Naive B cell (primary cell): ENCODE data around the gene MICAL3. TPM values are rescaled to one million over a fixed set of nuclear protein-coding genes. Genes with fewer than 3 reads are reported as not detected.
A peak's percentile ranks its signal among the peaks of the same experiment; 100 is the strongest.
"Not testable (repeated sequence)": the region's sequence is repeated elsewhere in the genome, so short reads cannot be mapped to it uniquely, and the experiment has no call there.

Source experiments
- ATAC-seq, 2 donors: fragments of 150-1000 bp; cut with Tn5 transposase; 2 replicates each; pipeline ENCODE4 v1.10.0; 2021; ENCODE audit warnings: low read depth in 2 of 2, mild to moderate bottlenecking in 2 of 2, moderate library complexity in 2 of 2
- DNase-seq: peaks from one replicate; pipeline ENCODE4 v3.0.0; 2022
- H3K27ac Mint-ChIP-seq, 6 donors: one replicate each; pipeline ENCODE4 v1.8.0; 2020 to 2022; ENCODE audit warnings: mild to moderate bottlenecking in 6 of 6, mixed read lengths in 6 of 6, moderate library complexity in 5 of 6, inconsistent platforms in 2 of 6
- H3K27me3 Mint-ChIP-seq, 3 donors: one replicate each; pipeline ENCODE4 v1.8.0; 2021 to 2022; ENCODE audit warnings: mixed read lengths in 3 of 3, mild to moderate bottlenecking in 1 of 3
- H3K36me3 Mint-ChIP-seq, 2 donors: one replicate each; pipeline ENCODE4 v1.8.0; 2020 to 2022; ENCODE audit warnings: mixed read lengths in 2 of 2, inconsistent platforms in 1 of 2, mild to moderate bottlenecking in 1 of 2
- H3K4me1 Mint-ChIP-seq, 3 donors: one replicate each; pipeline ENCODE4 v1.8.0; 2020 to 2022; ENCODE audit warnings: mixed read lengths in 3 of 3, inconsistent platforms in 1 of 3, mild to moderate bottlenecking in 1 of 3, moderate library complexity in 1 of 3
- H3K4me3 Mint-ChIP-seq, 8 donors: one replicate each; pipeline ENCODE4 v1.8.0; 2020 to 2022; ENCODE audit warnings: mild to moderate bottlenecking in 8 of 8, mixed read lengths in 8 of 8, moderate library complexity in 8 of 8, inconsistent platforms in 2 of 8
- H3K9me3 Mint-ChIP-seq, 7 donors: one replicate each; pipeline ENCODE4 v1.8.0; 2020 to 2022; ENCODE audit warnings: mixed read lengths in 7 of 7, mild to moderate bottlenecking in 5 of 7, inconsistent platforms in 2 of 7, moderate library complexity in 1 of 7
- polyA plus RNA-seq, 6 donors: library from polyadenylated mRNA; unstranded; fragments of 300-500 nt; fragmentation: Illumina TruSeq; gene quantifications; one replicate each; pipeline ENCODE4 v1.2.3, GENCODE V29; 2021; ENCODE audit warnings: low read depth in 6 of 6

MICAL3 gene
- polyA plus RNA-seq, result 10 to 100 TPM; 10.9 to 28.0 (median 15.6) TPM

GRCh38 chr22:18024276-18024939 is at the start of gene MICAL3:
Gene MICAL3, minus strand, starts transcription at chr22:18024561. Its CDS starts 117,749 bp downstream, at chr22:17906812.
- ATAC-seq (peak; percentile 92), DNase-seq (peak; percentile 80)
- H3K27me3 Mint-ChIP-seq, result no peaks in the 10 kb centered on the region
- peak within 1 kb of the TSS; percentile 83 to 91 (median 87) for H3K27ac Mint-ChIP-seq
- H3K9me3 Mint-ChIP-seq, result no peaks in the 10 kb centered on the region
- H3K36me3 Mint-ChIP-seq, result no peaks in the 10 kb centered on the region
- H3K4me3 Mint-ChIP-seq, result peak within 1 kb of the TSS; percentile 96 to 100 (median 98)
- H3K4me1 Mint-ChIP-seq, result peaks cover 18 to 39% (median 30%) of the 10 kb centered on the region in 3 donors

- ATAC-seq, H3K4me3 Mint-ChIP-seq, H3K36me3 Mint-ChIP-seq, H3K27me3 Mint-ChIP-seq, H3K27ac Mint-ChIP-seq, DNase-seq, H3K9me3 Mint-ChIP-seq: not testable (repeated sequence)
- H3K4me1 Mint-ChIP-seq, result peaks cover 28 to 75% (median 36%) of the 10 kb centered on the region in 3 donors
Measured at GRCh38 chr22:18073927-18074326, 49.6 kb upstream of the MICAL3 start.

- H3K9me3 Mint-ChIP-seq, result no peaks in the 10 kb centered on the region
- ATAC-seq (no peak), DNase-seq (no peak)
- H3K36me3 Mint-ChIP-seq, result no peaks in the 10 kb centered on the region
- peaks cover 30 to 75% (median 37%) of the 10 kb centered on the region in 3 donors for H3K4me1 Mint-ChIP-seq
- no peaks in the 10 kb centered on the region for H3K27me3 Mint-ChIP-seq
- no peak overlapping the region for H3K4me3 Mint-ChIP-seq
- peak overlapping the region in 3 of 6 donors; percentile 42 to 79 (median 51) for H3K27ac Mint-ChIP-seq
Measured at GRCh38 chr22:18073467-18073866, 49.1 kb upstream of the MICAL3 start.

GRCh38 chr22:18071968-18072310 is 47.6 kb upstream of the MICAL3 start:
- H3K27ac Mint-ChIP-seq, result peak overlapping the region in 5 of 6 donors; percentile 84 to 96 (median 89)

DNA sequence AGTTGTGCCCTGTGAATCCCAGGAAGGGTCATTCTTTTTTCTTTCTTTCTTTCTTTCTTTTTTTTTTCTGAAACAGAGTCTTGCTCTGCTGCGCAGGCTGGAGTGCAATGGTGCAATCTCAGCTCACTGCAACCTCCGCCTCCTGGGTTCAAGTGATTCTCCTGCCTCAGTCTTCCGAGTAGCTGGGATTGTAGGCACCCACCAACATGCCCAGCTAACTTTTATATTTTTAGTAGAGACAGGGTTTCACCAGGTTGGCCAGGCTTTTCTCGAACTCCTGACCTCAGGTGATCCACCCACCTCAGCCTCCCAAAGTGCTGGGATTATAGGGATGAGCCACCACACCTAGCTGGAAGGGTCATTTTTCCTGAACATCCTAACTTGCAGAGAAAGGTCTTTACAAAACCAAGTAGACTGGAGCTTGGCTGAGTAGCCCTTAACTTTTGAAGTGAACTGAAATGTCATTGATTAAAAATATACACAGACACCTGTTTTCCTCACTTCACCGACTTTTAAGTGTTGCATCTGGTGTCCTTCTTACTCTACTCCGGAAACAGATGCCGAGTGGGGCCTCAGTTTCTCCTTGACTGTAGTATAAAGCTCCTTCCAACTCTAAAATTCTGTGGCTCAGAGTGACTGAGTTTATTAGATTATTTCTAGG is 47.1 kb upstream of the MICAL3 start:
- H3K27ac Mint-ChIP-seq, result peak overlapping the region; percentile 54 to 96 (median 88)
- peaks cover 40 to 80% (median 48%) of the 10 kb centered on the region in 3 donors for H3K4me1 Mint-ChIP-seq
- peak overlapping the region; percentile 17 to 89 (median 66) for H3K4me3 Mint-ChIP-seq
- not testable (repeated sequence) for H3K9me3 Mint-ChIP-seq, H3K36me3 Mint-ChIP-seq, DNase-seq, H3K27me3 Mint-ChIP-seq
- ATAC-seq, result peak; percentile 33 to 57

More at GRCh38 chr22:18071968-18072310, 47.6 kb upstream of the MICAL3 start:
- DNase-seq (no peak), ATAC-seq (no peak)
- no peaks in the 10 kb centered on the region for H3K9me3 Mint-ChIP-seq
- no peaks in the 10 kb centered on the region for H3K27me3 Mint-ChIP-seq
- H3K4me3 Mint-ChIP-seq, result peak overlapping the region; percentile 17 to 89 (median 66)
- H3K4me1 Mint-ChIP-seq, result peaks cover 40 to 79% (median 49%) of the 10 kb centered on the region in 3 donors
- H3K36me3 Mint-ChIP-seq, result no peaks in the 10 kb centered on the region

GRCh38 chr22:18070556-18071306 is 46.4 kb upstream of the MICAL3 start:
- Mint-ChIP-seq H3K27ac (peak overlapping the region in 5 of 6 donors; percentile 51 to 89 (median 88)), H3K9me3 (no peaks in the 10 kb centered on the region), H3K27me3 (no peaks in the 10 kb centered on the region), H3K36me3 (no peaks in the 10 kb centered on the region), H3K4me3 (peak overlapping the region in 6 of 8 donors; percentile 17 to 89 (median 66)), H3K4me1 (peaks cover 47 to 81% (median 49%) of the 10 kb centered on the region in 3 donors)
- ATAC-seq, result no peak
- no peak for DNase-seq

DNA sequence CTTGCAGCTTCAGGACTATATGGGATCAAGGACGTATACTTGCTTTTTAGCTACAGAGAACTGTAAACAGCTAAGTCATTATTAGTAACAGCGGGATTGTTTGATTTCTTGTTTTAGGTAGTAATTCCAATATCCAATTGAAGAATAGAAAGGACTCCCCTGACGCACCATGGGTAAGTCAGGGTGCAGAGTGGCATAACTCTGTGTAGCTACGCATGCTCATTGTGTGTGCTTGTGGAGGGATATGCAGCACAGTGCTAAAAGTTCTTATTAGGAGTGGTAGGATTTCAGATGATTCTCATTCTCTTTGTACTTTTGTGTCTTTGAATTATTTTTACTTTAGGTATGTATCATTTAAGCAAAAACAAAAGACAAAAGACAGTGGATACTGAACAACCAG is 45.7 kb upstream of the MICAL3 start:
- Mint-ChIP-seq H3K9me3 (no peaks in the 10 kb centered on the region), H3K4me1 (peaks cover 54 to 83% (median 54%) of the 10 kb centered on the region in 3 donors), H3K36me3 (no peaks in the 10 kb centered on the region), H3K4me3 (peak overlapping the region in 2 of 8 donors; percentile 24 to 33), H3K27ac (peak overlapping the region in 2 of 6 donors; percentile 28 to 89), H3K27me3 (no peaks in the 10 kb centered on the region)
- ATAC-seq (no peak), DNase-seq (no peak)

DNA sequence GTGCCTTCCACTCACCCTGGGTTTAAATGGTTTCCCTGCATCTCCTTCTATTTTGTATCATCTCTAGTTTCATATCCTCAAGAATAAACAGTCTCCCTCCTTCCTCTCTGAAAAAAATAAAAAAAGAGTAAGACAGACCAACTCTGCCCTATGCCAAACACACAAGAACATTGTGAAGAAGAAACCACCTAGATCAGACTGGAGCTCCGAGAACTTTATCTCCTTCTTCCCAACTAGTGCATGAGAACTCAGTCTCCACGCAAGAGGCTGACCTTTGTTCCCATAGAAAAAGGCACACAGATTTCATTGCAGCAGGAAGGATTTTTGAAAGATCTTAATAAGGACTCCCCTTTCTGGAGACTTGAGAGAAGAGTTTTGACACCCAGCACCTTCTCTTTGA is 44.7 kb upstream of the MICAL3 start:
- no peaks in the 10 kb centered on the region for H3K9me3 Mint-ChIP-seq
- DNase-seq (no peak), ATAC-seq (no peak)
- H3K27me3 Mint-ChIP-seq, result no peaks in the 10 kb centered on the region
- no peaks in the 10 kb centered on the region for H3K36me3 Mint-ChIP-seq
- peak overlapping the region in 2 of 8 donors; percentile 11 to 15 for H3K4me3 Mint-ChIP-seq
- H3K4me1 Mint-ChIP-seq, result peaks cover 63 to 92% (median 63%) of the 10 kb centered on the region in 3 donors
- peak overlapping the region in 5 of 6 donors; percentile 23 to 71 (median 67) for H3K27ac Mint-ChIP-seq

- Mint-ChIP-seq H3K27me3 (no peaks in the 10 kb centered on the region), H3K4me1 (peaks cover 63 to 92% (median 68%) of the 10 kb centered on the region in 3 donors), H3K4me3 (peak overlapping the region in 3 of 8 donors; percentile 11 to 83 (median 55)), H3K36me3 (no peaks in the 10 kb centered on the region), H3K27ac (peak overlapping the region in 5 of 6 donors; percentile 65 to 71 (median 67)), H3K9me3 (no peaks in the 10 kb centered on the region)
- ATAC-seq (no peak), DNase-seq (no peak)
Measured at GRCh38 chr22:18068381-18068988, 44.1 kb upstream of the MICAL3 start.

GRCh38 chr22:18067548-18068341 is 43.4 kb upstream of the MICAL3 start:
- ATAC-seq (no peak), DNase-seq (no peak)
- peak overlapping the region in 7 of 8 donors; percentile 10 to 85 (median 70) for H3K4me3 Mint-ChIP-seq
- H3K4me1 Mint-ChIP-seq, result peaks cover 63 to 90% (median 68%) of the 10 kb centered on the region in 3 donors
- H3K9me3 Mint-ChIP-seq, result no peaks in the 10 kb centered on the region
- H3K36me3 Mint-ChIP-seq, result no peaks in the 10 kb centered on the region
- no peaks in the 10 kb centered on the region for H3K27me3 Mint-ChIP-seq
- H3K27ac Mint-ChIP-seq, result peak overlapping the region in 5 of 6 donors; percentile 10 to 96 (median 73)

DNA sequence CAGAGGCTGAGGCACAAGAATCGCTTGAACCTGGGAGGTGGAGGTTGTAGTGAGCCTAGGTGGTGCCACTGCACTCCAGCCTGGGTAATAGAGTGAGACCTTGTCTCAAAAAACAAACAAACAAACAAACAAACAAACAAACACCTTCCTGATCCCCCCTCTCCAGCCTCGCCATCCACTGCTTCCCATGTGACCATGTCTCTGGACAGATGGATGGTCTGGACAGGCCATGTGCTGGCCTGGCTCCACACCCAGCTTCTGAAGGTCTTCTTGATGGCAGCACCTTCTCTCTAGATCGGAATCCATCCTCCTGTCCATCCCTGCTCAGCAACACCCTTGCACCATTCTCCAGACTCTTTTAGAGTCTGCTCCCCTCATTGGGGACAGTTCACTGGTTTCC is 42.8 kb upstream of the MICAL3 start:
- ATAC-seq (no peak), DNase-seq (no peak)
- H3K27me3 Mint-ChIP-seq, result no peaks in the 10 kb centered on the region
- peak overlapping the region in 5 of 6 donors; percentile 21 to 96 (median 73) for H3K27ac Mint-ChIP-seq
- peak overlapping the region in 7 of 8 donors; percentile 10 to 85 (median 70) for H3K4me3 Mint-ChIP-seq
- H3K9me3 Mint-ChIP-seq, result no peaks in the 10 kb centered on the region
- peaks cover 60 to 85% (median 64%) of the 10 kb centered on the region in 3 donors for H3K4me1 Mint-ChIP-seq
- H3K36me3 Mint-ChIP-seq, result no peaks in the 10 kb centered on the region

DNA sequence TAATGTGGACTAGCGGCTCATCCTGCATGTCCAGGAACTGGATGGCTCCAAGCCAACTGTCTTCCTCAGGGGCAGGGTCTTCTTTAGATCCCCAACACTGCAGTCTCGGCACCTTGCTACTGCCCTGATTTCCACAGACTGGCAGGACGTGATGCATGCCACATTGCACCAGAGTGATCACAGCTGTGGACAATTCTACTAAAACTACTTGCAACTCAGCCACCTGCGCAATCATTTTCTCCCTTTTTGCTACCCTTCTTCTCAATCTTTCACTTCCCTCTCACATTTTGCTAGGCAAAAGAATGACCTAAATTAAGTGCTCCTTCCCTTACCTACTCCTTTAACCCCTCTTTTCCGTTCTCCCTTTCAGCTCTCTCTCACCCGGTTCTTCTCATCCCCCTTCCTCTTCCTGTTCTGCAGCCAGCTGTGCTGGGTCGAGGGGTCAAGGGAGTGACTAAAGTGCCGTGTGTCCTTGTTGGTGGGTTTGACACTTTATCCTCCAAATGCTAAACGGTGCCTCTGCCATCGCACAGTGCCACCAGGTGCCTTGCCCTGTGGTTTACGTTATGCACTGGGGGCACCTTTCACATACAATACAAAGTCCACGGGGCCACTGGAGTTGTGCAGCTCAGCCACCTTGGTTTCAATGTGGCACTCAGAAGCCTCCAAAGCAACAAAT is 42.0 kb upstream of the MICAL3 start:
- ATAC-seq, result peak; percentile 84 to 90
- H3K36me3 Mint-ChIP-seq, result no peaks in the 10 kb centered on the region
- peak overlapping the region; percentile 48 to 91 (median 72) for H3K27ac Mint-ChIP-seq
- peak; percentile 57 for DNase-seq
- no peaks in the 10 kb centered on the region for H3K9me3 Mint-ChIP-seq
- H3K4me1 Mint-ChIP-seq, result peaks cover 52 to 77% (median 56%) of the 10 kb centered on the region in 3 donors
- H3K27me3 Mint-ChIP-seq, result no peaks in the 10 kb centered on the region
- H3K4me3 Mint-ChIP-seq, result peak overlapping the region; percentile 7 to 85 (median 69)
